ENCODE data around the gene ARHGAP22.

Gene ARHGAP22

DNA sequence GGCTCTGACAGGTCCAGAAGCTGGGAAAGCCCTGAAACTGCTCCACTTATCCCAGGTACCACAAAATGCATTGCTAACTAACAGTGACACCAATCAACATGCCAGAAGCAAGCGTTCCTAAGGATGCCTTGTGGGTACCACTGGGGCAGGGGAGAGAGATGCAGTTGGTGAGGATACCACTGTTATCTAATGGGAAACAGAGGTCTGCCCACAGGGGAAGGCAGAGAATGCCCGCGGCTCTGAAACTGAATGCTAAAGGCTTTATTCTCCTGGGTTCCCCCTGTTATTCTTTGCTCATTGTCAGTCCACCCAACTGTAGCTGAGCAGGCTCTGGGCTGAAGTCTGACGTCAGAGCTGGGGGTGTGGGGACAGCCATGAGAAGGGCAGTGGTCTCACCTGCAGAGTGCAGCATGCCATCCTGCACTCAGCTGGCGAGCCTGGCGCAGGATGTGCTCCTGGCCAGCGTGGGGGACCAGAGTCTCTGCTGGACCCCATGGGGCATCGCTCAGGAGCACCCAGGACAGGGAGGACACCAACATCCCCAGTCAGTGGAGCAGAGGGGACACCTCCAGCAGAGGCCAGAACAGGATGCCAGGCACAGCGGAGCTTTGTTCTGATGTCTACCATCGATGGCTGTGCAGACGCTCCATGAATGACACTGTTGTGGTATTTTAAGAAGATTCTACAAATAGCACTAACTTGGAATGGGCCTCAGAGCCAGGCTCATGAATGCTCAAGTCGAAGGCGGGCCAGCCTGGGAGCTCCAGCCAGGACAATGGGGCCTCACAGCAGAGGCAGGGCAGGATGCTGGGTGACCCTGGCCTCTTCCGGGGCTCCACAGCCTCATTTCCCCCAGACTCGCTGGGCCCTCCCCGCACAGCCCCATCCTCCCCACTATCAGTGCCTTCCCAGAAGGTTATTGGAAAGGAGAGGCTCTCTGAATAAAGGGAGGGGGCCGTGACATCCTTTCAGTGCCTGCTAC is 95.8 kb downstream of the ARHGAP22 start:
- DNase-seq = no peak

GRCh38 chr10:48507933-48508790 is 96.7 kb downstream of the ARHGAP22 start:
- DNase-seq = no peak

DNA sequence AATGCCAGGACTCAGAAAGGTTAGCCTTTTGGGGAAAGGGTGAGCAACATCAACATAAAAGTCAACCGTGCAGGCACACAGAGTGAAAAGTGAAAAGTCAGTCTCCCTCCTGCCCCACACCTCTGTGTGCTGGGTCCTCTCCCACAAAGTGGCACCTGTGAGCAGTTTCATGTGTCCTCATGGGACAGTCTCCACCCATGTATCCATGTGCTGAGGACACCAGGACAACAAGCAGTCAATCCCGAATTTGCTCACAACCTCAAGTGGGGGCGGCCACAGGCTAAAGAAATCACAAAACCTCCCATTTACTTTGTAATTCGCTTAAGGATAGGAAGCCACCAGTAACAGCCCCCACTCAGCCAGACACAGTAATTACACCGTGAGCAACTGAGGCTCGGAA is 97.4 kb downstream of the ARHGAP22 start:
- DNase-seq = no peak

DNA sequence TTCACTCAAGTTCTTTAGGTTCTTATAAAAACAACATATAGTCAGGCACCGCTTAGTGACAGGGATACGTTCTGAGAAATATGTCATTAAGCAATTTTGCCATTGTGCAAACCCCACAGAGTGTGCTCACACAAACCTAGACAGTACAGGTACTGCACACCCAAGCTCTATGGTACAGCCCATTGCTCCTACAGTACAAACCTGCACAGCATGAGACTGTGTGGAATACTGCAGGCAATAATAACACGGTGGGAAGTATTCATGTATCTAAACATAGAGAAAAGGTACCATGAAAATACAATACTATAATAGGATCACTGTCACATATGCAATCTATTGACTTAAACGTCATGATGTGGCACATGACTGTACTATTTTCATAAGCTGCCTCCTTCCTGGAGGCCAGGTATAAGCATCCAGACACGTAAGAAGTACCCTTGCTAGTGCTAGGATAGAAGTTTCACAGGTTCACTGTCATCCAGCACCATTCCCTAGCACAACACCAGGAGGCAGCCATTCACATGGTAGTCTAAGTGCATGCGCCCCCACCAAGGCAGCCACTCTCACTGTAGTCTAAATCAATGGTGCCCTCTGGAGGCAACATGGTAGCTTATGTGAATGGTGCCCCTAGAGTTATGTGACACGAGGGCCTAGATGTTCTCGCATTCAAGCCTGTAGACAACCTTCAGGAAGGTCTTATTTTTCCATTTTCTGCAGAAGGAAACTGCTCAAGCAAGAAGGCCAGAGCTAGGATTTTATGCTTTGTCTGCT is 98.5 kb downstream of the ARHGAP22 start:
- DNase-seq = no peak

DNA sequence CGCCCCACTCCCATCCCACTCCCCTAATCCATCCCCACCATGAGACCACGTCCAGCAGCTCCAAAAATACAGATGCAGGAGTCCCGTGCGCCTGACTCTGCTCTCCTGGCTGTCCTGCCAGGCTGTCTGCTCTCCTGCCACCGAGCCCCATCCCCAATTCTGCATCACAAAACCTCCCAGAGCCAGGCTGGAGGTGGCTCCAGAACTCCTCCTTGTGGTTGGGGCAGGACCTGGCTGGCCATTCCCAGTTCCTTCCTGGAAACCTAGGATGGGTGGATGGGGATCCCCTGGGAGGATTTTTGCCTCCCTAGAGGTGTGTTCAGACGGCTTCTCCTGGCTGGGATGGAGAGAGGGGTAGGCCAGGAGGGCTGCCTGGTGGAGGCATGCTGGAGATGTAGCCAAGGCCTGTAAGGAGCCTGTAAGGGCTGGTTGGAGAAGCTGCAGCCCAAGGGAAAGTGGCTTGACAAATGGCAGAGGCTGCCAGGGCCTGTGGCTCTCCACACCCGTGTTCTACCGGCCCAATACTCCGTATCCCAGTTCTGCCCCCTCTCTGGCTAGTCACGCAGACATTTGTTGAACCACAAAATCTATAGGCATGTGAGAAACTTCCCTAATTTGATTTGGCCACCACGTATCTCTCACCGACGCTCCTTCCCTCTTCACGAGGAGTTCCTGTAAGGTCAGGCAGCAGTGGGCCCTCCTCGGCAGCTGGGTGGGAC is 99.3 kb downstream of the ARHGAP22 start:
- no peak for DNase-seq

GRCh38 chr10:48504141-48504885 is 100.6 kb downstream of the ARHGAP22 start:
- no peak for DNase-seq

DNA sequence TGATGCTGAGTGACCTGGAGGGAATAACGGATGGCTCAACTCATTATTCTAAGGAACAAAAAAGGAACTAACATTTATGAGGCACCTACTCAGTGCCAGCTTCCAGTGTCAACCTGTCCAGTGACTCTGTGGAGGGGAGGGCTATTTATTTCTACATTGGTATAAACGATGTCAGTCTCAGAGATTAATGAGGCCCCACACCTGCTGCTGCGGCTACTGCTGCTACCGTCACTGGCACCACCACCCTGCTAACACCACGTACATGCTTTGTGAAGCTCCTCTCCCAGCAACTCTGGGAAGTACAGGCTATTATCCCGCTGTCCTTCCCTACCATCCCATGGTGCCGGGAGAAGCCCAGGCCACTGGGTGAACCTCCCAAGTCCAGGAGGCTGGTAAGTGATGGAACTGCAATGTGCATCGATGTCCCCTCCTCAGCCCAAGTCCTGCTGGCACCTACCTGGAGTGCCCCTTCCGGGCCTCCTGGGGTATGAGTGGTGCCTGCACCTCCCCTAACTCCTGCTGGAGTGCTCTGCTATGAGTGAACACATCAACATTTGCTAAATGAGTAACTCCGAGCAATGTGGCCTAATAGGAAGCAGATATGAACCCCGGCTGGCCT is 101.5 kb downstream of the ARHGAP22 start:
- no peak for DNase-seq

DNA sequence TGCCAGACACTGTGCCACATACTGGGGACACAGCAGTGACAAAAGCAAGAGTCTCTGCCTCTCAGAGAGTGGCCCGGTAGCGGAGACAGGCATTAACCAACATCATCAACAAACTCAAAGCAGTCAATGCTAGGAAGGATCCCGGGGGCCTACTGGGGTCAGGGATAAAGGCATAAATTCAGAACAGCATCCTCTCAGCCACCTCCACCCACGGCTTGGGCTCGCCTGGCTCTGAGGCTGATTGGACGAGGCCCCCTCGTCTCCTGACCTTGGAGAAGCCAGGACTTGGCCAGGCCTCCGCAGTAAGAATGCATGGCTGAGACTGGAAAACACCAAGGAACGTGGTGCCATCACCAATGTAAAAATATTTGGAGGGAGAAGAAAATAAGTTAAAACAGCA is 102.1 kb downstream of the ARHGAP22 start:
- no peak for DNase-seq

DNA sequence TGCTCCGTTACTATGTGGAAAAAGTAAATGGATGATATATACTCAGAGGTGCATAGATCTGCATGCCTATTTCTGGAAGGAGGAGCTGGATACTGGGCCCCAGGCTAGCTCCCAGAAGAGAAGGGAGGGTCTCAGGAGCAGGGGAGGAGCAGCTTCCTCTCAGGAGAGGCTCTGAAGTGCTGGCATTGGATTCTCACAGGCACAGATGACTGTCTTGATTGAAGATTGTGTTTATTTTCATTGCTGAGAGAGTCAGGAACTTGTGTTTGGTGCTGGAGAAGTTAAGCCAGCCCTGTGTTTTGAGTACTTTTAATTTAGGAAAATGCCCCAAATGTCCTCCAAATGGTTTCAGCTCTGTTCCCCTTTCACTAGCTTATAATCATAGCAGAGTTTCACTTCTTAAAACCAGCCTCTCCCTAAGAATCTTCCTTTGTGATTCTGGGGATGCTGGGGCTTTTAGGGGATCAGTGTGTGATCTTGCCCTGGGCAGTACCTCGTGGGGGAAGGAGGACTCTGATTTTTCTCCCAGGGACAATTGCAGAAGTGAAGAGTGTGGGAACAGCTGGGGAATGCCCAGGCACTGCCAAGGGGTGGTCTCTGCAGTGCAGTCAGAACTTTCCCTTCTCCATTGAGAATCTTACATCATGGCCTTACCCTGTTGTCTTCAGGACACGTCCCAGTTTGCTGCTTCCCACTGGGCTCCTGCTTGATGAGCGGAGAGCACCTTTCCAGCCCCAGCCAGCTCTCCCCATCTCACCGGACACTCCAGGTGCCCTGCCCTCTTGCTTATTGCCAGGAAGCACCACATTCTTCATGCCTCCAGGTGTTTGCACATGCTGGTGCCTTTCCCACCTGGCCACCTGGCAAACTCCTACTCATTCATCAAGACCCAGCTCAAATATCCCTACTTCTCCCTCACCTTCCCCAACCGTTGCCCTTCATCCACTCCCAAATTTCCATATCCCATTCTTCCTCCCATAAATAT is 102.8 kb downstream of the ARHGAP22 start:
- DNase-seq = no peak

- no peak for DNase-seq
Observed at GRCh38 chr10:48501226-48501625, 103.6 kb downstream of the ARHGAP22 start.

- no peak for DNase-seq
Observed at GRCh38 chr10:48500771-48501170, 104.1 kb downstream of the ARHGAP22 start.

DNA sequence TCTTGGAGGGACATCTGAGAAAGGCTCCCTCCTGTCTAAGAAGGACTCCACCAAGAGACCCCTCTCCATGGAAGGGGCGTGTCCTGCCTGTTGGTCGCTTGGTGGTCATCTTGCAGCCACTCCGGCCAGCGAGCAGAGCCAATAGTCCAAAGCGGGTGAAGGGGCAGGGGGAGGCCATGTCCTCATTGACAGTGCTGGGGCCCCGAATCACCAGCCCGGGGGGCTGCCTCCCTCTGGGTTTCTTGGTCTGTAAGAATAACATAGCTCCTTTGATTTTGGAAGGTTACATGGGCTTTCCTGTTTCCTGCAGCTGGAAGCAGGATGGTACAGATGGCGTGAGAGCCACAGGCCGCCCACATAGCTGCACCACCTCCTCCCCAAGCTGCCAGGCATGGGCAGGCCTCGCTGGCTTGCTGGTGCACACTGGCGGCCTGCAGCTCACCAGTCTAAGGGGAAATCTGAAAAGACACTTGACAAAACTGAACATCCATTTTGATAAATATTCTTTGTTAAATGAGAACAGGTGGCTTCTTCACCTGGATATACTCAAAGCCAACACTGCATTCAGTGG is 105.8 kb downstream of the ARHGAP22 start:
- DNase-seq = no peak

DNA sequence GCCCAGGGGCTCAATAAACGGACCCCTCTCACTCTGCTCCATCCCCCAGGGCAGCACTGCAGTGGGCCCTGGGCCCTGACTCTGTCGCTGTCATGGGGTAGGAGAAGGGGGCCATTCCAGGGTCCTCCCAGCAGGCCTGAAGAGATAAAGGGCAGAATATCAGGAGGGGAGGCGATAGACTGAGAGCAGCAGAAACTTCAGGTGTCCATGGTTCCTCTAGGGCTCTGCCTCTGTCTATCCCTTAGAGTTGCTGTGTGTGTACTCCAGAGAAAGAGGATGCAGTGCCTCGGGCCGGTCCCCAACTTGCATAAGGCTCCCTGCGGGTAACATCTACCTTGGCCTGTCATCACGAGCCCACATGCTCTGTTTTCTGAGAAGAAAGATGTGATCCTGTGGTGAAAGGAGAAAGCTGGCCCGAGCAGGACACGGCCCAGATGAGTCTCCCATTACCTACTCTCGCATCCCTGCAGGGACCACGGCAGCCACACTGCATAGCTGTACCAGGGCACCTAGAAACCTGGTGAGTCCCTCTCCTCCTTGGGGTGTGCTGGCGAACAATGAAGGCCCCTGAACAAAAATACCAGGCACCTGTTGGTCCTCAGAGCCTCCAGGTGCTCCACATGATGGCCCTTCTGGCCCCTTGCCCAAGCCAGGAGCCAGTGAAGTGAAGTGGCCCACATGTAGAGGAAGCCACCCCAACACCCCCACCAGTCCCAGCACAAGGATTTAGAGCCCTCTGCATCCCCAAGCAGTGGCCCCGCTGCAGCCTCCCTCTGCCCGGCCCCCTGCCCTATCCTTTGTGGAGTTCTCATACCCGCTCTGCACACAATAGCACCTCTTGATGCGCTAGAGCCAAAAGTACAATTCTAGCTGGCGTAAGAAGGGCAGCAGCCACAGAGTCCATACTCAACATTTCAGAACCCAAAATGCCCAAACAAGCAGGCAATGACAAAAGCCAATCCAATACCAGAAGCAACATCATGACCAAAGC is 106.8 kb downstream of the ARHGAP22 start:
- no peak for DNase-seq

DNA sequence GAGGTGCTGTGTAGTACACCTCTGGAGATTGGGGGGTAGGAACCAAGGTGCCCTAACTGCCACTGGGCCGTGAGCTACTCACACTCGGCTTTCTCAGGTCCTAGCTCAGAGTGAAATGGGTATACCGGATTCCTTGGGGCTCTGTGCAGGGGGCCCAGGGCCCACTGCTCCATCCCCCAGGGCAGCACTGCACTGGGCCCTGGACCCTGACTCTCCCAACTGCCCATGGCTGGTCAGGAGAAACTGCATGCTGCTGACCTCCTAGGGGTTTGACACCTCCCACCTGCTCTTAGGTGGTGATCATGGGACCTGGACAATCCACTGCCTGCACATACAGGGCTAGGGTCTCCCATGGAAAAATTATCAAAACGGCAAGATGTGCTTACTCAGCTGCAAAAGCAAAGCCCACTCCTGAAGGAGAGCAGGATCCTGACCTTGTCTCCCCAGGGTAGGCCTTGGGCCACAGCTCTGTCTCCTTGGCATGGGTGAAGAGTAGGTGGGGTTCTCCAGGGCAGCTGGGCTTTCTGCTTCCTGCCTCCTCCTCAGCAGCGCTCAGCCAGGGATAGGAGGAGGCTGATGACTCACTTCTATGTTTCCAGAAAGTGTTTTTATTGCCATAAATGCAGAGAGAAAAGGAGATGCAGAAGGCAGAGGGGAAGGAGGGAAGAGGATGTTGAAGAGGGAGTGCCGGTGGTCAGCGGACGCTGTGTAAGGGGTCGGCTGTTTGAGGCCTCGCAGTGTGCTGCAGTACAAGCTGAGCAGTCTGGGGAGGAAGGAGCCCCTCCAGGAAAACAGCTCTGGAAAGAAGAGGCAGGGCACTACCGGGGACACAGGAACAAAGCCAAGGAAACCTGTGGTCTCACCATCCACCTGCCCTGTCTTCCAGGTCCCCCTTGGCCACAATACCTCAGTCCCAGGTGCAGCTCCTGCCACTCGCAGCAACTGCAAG is 107.8 kb downstream of the ARHGAP22 start:
- DNase-seq = peak; percentile 44

GRCh38 chr10:48496105-48496830 is 108.6 kb downstream of the ARHGAP22 start:
- DNase-seq = no peak
